GM18508 (cell line): Measurements from ENCODE around the gene PEX11A.

Experiments used
- ATAC-seq: cut with Tn5 transposase; IDR thresholded peaks from one replicate; pipeline ENCODE4 v1.9.1; 2021; ENCODE audit warnings: moderate number of reproducible peaks; ENCODE audit not compliant: insufficient read depth, unreplicated experiment

The PEX11A gene

DNA sequence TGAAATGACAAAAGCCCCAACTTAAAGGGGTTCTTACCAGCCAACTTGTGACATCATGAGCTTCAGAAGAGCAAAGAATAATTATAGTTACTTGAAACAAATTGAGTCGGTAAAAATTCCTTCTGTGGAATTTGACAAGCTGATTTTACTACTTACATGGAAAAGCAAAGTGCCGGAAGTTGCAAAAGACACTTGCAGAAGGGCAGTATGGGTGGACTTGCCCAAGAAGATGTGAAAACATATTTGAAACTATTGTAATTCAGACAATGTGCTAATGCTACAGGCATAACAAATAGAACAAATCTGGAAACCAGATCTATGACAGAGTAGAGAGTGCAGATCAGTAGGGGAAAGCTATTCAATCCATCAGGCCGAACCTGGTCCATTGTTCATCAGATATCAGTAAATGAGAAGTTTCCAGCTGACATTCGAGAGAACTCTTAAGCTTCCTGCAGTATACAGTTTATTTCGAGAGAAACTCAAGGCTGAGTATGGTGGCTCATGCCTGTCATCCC is 32.8 kb downstream of the PEX11A start:
- ATAC-seq = no peak

DNA sequence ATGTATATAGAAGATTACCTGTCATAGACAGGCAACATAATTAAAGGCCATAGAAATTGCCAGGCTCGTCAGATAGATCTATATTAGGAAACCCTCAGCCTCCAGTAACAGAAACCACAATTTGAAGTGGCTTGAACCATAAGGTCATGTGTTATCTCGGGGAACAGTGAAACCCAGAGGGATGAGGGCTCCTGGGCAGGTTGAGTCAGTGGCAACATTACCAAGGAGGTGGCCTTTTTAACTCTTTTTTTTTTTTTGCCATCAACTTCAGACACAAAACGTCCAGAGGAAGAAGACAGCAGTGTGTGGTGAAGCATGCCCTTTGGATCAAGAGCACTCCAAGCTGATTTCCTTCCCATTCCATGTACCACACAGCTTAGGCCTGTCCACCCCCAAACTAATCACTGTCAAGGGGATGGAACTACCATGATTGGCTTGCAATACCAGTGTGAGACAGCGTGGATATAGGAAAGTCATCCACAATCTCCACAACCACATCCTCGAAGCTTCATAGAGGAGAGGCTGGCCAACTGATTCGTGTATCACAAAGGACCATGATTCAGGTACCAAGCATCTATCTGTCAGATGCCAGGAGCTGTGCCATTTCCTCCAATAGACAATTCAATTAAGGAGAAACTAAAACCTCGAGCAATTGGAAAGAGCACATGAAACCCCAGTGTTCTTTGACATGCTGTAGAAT is 34.3 kb downstream of the PEX11A start:
- ATAC-seq = no peak

GRCh38 chr15:89654847-89655805 is 35.4 kb downstream of the PEX11A start, which contains the start of gene KIF7:
TSS of gene KIF7 (minus strand) at chr15:89655467. CDS start at chr15:89652930, 2,537 bp downstream.
- ATAC-seq = no peak

DNA sequence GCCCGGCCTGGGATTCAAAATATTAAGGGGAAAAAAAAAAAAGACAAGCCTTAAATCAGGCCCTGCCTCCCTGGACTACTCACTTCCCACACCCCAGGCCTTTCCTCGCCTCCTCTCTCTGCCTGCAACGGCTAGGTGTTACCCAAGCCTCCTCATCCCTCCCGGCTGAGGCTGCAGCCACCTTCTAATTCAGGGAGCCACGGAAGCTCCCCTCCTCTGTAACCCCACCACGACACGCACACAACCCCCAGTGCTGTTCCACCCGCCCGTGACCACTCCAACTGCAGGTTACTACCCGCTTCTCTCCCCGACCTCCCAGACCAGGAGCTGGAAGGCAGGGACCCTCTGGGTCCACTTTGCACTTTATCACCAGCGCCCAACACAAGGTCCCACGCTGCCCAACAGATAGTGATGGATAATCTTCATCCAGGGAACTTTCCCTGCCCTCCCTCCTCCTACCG is 36.2 kb downstream of the PEX11A start:
- no peak for ATAC-seq

DNA sequence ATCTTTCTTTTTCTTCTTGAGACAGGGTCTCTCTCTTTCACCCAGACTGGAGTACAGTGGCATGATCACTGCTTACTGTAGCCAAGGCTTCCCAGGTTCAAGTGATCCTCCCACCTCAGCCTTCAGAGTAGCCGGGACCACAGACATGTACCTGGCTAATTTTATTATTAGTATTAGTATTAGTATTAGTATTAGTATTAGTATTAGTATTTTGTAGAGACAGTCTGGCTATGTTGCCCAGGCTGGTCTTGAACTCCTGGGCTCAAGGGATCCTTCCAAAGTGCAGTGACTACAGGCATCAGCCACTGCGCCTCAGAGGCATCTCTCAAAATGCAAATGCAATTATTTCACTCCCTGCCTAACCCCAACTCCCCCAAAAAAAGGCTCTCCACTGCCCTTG is 37.0 kb downstream of the PEX11A start:
- ATAC-seq = no peak

DNA sequence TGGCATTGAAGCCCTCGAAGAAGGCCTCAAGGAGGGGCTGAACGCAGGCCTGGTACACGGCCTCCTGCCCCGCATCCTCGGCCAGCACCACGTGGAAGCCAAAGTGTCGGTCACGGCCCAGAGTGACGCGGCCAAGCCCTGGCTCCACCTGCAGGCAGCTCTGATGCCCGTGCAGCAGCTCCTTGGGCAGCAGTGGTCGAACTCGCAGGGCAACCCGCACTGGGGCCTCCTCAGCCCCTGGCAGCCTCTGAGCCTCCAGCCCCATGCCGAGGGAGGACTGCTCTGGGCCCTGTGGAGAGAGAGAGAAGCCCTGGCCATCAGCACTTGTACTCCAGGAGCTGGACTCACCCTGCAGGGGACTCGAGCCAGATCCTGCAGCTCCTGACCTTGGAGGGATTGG is 37.9 kb downstream of the PEX11A start:
- ATAC-seq = no peak

- ATAC-seq = no peak
These were observed 38.4 kb downstream of the PEX11A start for GRCh38 chr15:89652131-89652530.

DNA sequence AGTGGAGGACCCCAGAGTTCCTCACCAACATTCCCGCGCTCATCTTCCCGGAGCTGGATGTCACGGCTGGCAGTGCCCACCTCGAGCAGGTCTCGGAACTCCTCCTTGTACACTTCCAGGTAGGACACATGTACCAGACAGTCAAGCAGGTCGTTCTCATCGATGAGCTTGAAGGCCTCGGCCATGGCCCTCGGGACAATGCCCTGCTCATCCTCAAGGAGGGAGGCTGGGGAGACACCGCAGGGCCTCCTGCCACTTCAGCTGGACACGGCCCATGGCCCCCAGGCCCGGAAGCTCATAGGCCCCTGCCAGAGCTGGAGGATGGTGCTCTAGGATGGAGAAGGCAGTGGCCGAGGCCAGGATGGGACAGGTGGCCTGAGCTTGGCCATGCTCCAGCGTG is 40.8 kb downstream of the PEX11A start:
- no peak for ATAC-seq

GRCh38 chr15:89649013-89649625 is 41.4 kb downstream of the PEX11A start:
- ATAC-seq = no peak

- no peak for ATAC-seq
These were observed 42.2 kb downstream of the PEX11A start for GRCh38 chr15:89648106-89649012.

DNA sequence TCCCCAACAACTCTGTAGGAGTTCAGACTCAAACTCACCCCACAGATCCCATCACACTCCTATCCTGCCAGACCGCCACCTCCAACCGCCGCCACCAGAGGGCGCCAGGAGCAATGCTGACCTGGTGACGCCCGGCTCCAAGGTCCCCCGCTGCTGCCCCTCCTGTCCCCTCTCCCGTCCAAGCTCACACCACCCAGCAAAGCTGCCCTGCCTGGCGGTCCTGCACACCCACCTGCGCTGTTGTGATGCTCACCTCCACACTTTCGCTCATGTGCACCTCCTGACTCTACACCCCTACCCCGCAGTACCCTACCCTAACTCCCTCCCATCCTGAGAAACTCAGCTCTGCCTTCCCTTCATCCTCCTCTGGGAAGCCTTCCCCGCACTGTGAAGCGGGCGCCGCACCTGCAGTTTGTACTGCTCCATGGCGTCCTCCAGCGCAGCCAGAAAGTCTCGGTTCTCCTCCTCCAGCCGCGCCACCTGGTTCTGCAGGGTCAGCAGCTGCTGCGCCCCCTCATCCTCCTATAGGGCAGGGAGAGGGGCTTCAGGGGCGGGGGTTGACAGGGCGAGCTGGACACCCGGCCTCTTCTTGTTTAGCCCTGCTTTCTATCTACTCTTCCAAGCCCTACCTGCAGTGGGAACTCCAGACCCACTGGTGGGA is 43.2 kb downstream of the PEX11A start:
- no peak for ATAC-seq

DNA sequence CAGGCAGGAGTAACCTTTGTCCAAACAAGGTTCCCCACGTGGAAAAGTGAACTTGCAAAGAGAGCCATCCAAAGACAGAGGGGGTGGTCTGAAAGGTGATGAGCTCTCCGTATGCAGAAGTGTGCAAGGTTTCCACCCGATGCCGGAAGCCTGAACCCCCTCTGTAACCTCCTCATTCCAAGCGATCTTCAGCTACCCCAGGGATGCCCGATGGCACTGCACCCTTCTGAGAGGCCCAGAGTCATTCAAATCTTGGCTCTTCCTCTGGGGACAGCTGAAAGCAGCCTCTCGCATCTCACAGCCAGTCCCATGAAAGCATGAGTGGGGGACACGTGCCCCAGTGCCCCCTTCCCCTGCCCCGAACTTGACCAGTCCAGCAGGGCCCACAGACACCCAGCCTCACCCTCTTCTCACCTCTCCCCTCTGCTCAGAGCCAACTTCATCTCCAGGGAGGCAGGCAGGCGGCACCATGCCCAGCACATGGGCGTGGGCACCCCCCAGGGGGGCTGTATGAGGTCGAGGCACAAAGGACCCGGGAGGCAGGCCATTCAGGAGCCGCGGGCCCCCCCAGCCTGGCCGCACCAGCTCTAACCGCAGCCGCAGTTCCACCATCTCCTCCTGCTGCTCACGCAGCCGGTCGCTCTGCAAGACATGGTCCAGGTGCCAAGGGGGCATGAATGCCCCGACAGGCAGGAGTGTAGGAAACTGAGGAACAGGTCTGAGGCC is 44.0 kb downstream of the PEX11A start:
- ATAC-seq = no peak

DNA sequence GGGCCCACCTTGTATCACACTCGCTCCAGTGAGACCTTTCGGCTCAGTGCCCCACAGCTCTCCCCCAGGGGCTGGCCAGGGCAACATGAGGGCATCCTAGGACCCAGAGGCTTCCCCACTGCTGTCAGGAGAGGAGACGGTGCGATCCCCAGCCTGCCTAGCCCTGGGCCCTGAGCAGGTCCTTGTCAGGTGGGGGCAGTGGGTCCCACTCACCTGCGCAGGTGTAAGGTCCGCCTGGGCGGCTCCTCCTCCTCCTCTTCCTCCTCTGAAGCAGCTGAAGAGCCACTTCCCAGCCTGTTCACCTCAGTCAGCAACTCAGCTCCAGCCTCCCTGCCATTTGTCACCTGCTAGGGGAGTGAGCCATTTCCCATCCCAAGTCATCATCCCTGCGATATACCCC is 44.9 kb downstream of the PEX11A start:
- no peak for ATAC-seq

GRCh38 chr15:89642106-89642505 is 48.4 kb downstream of the PEX11A start:
- no peak for ATAC-seq

GRCh38 chr15:89641053-89641452 is 49.5 kb downstream of the PEX11A start:
- no peak for ATAC-seq

GRCh38 chr15:89640245-89640644 is 50.3 kb downstream of the PEX11A start:
- no peak for ATAC-seq

- no peak for ATAC-seq
These were observed 57.0 kb downstream of the PEX11A start for GRCh38 chr15:89633585-89633984.

GRCh38 chr15:89632563-89633430 is 57.8 kb downstream of the PEX11A start:
- no peak for ATAC-seq
